Measurements from ENCODE around the gene SMNDC1.
"Not testable (repeated sequence)": the region's sequence is repeated elsewhere in the genome, so short reads cannot be mapped to it uniquely, and the experiment has no call there.

The SMNDC1 gene

DNA sequence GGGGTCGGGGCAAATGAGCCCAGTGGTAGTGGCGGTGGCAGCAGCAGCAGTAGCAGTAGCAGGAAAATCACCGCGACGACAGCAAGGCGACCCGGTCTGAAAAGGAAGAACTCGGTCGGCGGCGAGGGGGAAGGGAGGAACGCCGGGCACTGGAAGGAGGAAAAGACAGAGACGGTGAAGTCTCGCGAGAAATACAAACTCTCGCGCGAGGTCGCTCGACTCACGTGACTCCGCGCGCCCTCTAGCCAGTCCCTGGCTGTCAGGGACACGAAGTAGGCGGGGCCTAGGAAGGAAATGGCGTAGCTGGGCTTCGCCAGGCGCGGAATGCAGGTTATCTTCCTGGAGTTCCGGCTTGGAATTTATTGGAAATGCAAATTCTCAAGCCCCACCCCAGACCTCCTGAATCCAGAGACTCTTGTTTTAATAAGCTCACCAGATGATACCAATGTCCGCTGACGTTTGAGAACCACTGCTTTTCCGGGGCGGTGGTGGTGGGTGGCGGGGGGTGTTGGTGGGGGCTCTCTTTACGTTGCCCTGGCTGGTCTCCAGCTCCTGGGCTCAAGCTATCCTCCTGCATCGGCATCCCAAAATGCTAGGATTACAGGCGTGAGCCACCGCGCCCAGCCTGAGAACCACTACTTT is at the start of gene SMNDC1:
SMNDC1 (minus strand) TSS at position 141 of the 642 bp plus-strand sequence. CDS start 1,333 bp downstream, outside the sequence.
- peak; percentile 99 for DNase-seq

- DNase-seq, result peak; percentile 88
Measured at GRCh38 chr10:110354322-110354766, 49.6 kb upstream of the SMNDC1 start.

DNA sequence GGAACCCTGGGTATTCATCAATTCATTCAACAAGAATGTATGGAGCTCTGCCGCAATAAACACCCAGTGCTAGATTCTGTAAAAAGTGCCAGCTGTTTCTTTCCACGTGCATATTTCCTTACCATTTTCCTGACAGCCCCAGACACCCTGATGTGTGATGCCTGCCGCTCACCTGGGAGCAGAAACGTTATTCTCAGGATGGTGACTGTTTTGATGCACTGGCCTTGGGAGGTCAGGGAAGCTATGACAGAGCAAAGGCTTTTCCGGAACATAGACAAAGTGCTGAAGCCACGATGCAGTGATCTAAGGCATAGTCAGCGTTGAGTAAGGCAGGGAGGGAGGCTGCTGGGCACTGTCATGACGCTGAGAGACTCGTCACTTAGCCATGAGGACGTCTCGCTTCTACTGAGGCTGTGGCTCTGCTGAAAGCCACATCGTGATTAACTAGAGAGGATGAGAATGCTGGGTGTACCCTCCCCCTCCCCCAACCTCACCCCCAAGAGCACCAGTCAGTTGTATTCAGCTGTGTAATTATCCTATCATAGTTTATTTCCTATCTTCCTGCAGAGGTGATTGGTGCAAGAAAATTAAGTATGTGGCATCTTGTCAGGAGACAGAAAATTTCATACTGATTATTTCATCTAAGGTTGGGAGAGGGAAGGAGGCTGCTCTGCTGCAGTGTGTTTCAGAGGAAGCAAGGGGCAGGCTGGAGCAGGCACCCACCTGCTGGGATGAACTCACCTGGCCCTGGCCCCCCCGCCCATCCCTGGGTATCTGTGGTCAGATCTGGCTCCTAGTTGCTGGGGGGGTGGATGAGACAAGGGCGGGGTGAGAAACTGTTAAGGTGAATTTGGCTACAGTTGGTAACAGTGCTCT is 48.8 kb upstream of the SMNDC1 start:
- peak; percentile 71 for DNase-seq

DNA sequence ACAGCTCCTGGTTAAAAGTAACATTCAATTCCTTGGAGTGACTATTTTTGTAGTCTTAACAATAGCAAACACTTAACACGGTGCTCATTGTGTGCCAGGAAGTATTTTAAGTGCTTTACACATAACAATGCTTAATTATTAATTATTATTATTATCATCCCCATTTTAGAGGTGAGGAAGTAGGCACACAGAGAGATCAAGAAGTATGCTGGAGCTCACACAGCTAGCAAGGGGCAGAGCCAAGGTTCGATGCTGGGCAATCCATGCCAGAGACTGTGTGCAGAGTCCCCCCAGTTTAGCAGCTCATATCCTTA is 48.2 kb upstream of the SMNDC1 start:
- no peak for DNase-seq

GRCh38 chr10:110350812-110351211 is 46.1 kb upstream of the SMNDC1 start:
- DNase-seq, result no peak

DNA sequence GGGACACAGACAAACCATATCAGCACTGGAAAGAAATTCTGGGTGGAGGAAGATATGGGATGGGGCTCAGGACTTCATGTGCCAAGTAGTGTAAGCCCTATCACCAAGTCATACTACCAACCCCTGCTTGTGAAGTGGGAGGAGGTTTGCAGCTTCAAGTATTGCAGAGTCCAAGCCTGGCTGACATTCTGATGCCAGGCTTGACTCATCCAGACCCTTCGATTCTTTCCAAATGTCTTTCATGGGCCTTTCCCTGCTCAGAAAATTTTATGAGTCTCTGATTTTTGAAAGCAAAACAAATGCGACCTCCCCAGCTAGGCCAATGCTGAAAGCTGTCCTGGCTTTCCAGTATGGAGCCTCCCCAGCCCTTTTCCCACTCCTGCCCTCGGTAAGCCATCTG is 45.1 kb upstream of the SMNDC1 start:
- no peak for DNase-seq

GRCh38 chr10:110349386-110349785 is 44.7 kb upstream of the SMNDC1 start:
- no peak for DNase-seq

- DNase-seq, result no peak
Measured at GRCh38 chr10:110348336-110348735, 43.6 kb upstream of the SMNDC1 start.

- DNase-seq, result no peak
Measured at GRCh38 chr10:110346914-110347313, 42.2 kb upstream of the SMNDC1 start.

DNA sequence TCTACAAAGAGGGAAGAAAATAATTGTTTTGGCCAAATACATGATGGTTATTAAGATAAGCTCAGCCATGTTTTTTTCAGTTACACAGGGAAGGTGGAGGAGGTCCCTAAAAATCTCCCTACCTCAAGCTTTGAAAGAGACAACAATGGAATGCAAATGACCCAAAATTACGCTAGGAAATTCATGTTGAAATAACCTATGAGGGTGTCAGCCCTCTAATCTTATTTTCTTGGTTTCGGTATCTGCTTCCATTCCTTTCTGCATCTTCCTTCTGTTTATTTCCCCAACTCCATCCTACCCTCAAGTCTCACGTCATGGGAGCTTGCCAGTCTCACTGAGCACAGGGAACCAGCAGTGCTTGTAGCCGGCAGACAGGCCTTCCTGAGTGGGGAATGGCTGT is 40.6 kb upstream of the SMNDC1 start:
- no peak for DNase-seq

- no peak for DNase-seq
Measured at GRCh38 chr10:110344622-110345021, 39.9 kb upstream of the SMNDC1 start.

GRCh38 chr10:110343947-110344346 is 39.2 kb upstream of the SMNDC1 start:
- no peak for DNase-seq

DNA sequence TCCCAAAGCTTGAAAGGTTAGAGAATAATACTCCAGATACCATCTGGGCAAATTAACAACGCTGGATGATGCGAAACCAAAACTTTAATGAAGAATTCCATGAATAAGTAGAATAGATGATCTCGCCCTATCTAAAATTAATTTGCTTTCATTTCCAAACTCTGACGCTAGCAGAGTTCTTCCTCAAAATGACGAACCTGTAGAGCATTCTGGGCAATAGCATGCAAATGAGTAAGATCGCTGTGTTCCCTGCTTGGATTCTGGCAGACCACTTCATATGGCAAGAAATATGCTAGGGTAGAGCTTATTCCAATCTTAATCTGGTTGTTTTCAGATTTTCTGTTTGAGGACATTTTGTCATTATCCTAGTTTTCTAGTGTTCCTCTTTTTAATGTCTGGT is 36.1 kb upstream of the SMNDC1 start:
- no peak for DNase-seq

DNA sequence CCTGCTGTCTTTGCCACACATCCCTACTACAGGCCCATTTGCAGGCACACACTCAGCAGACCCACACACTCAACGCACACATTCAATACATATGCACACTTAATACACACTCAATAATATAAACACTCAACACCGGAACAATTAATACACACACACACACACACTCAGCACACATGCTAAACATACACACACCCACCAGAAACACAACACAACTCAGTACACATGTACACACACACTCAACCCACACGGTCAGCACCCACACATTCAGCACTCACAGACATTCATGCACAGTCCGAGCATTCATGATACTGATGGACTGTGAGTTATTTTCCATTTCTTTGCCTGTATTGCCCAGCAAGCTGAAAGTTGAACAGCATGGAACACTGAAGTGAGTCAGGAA is 35.4 kb upstream of the SMNDC1 start:
- DNase-seq, result no peak

DNA sequence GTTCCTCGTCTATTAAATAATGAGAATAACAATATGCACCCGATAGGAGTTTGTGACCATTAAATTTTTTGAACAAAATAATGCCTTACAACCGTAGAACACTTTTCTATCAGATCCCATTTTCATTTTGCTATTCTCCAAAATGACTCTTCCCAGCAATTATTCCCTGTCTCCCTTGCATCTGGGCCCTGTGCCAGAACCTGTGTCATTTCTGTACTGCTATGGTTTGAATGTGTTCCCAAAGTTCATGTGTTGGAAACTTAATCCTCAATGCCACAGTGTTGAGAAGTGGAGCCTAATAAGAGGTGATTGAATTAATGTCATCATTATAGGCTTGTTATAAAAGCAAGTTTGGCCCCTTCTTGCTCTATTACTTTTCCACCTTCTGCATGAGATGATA is 33.2 kb upstream of the SMNDC1 start:
- DNase-seq, result no peak

- no peak for DNase-seq
Measured at GRCh38 chr10:110337401-110337800, 32.7 kb upstream of the SMNDC1 start.

DNA sequence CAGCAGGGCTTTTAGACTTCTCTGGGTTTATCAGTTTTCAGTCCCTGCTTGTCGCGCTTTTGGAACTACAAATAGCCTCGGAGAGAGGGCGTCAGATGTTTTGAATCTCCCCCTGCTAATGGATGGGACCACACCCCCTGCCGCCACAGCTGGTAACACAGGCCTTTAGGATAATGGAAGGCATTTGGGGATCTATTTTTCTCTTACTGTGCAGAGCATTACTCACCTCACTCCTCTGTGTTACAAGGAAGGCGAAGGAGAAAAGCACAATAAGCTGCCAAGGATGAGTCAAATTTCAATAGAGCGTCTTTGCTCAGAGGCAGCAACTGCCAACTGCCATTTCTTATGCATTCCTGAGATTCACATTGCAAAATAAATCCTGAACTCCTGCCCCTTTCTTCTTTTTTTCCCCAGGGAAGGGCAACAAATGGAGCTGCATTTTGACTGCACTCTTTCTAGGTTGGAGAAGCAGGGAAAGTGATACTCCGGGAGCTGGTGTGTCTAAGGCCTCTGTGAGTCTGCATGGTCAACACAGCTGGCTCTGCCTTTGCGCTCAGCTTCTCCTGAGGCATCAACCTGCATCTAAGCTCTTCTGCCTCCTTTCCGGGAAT is 31.5 kb upstream of the SMNDC1 start:
- peak; percentile 66 for DNase-seq

- no peak for DNase-seq
Measured at GRCh38 chr10:110335314-110336064, 30.8 kb upstream of the SMNDC1 start.

- DNase-seq, result no peak
Measured at GRCh38 chr10:110334061-110334656, 29.4 kb upstream of the SMNDC1 start.

DNA sequence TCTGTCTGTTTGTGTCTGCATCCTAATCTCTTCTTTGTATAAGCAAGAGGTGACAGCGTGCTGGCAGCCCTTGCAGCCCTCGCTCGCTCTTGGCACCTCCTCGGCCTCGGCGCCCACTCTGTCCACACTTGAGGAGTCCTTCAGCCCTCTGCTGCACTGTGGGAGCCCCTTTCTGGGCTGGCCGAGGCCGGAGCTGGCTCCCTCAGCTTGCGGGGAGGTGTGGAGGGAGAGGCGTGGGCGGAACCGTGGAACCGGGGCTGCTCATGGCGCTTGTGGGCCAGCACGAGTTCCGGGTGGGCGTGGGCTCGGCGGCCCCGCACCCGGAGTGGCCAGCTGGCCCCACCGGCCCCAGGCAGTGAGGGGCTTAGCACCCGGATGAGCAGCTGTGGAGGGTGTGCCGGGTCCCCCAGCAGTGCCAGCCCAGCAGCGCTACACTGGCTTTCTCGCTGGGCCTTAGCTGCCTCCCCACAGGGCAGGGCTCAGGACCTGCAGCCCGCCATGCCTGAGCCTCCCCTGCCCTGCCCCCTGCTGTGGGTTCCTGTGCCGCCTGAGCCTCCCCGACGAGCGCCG is 26.6 kb upstream of the SMNDC1 start:
- DNase-seq, result not testable (repeated sequence)

DNA sequence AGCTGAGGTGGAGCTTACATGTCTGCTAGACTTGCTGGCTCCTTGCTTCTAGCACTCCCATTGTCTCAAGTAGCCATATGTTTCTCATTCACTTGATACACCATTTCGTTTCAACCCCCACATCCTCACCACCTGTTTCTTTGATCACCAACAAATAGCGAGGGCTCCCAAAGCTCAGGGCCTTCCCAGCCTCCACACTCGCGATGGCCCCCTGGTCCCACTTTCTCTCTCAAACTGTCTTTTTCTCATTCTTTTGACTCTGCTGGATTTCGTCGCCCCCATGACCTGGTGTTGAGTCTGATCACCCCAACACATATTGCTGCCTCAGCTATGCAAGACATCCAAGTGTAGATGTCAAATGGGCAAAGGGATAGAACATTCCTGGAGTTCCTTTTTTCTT is 26.0 kb upstream of the SMNDC1 start:
- DNase-seq, result no peak

- no peak for DNase-seq
Measured at GRCh38 chr10:110327262-110327914, 22.7 kb upstream of the SMNDC1 start.
